T-cell (primary cell): ENCODE data around the gene GABRD. TPM values are rescaled to one million over a fixed set of nuclear protein-coding genes. Genes with fewer than 3 reads are reported as not detected.

Source experiments
- ATAC-seq, 4 experiments: fragments of 200-7000 bp in 3 of 4; fragments of 150-1000 bp in 1 of 4; cut with Tn5 transposase; replicated peaks in 1 of 4; 1 replicate in 3 of 4; 2 replicates in 1 of 4; pipeline ENCODE4 v1.10.0; 2021; ENCODE audit warnings: moderate library complexity in 3 of 4, mild to moderate bottlenecking in 2 of 4, moderate number of reproducible peaks in 1 of 4
- CTCF ChIA-PET, 2 donors: fragments of 300-600 bp; sonication (Branson Sonifier 250); formaldehyde crosslinking; loops; one replicate each; lab custom pipeline; 2022; ENCODE audit warnings: antibody characterized with exemption in 2 of 2; lab: Charles Lee
- POLR2A ChIA-PET, 2 donors: fragments of 300-600 bp; sonication (Branson Sonifier 250); formaldehyde crosslinking; loops; one replicate each; lab custom pipeline; 2022; ENCODE audit warnings: antibody characterized with exemption in 2 of 2; lab: Charles Lee
- DNase-seq, 35 experiments: peaks; one replicate each; pipeline versions ENCODE4 v3.0.0 to v3.0.0-alpha.2; 2013 to 2023
- H3K27ac ChIP-seq: one replicate; pipeline ENCODE4 v1.5.1; 2013; ENCODE audit warnings: low read length
- H3K27me3 ChIP-seq, 2 experiments: replicated peaks in 1 of 2; 1 replicate in 1 of 2; 2 replicates in 1 of 2; pipeline versions ENCODE4 v1.6.1 to v1.7.0; 2013; ENCODE audit warnings: low read length in 1 of 2, mixed read lengths in 1 of 2; ENCODE audit not compliant: control insufficient read depth in 2 of 2, insufficient read depth in 2 of 2; ENCODE audit errors: extremely low read depth in 1 of 2
- H3K36me3 ChIP-seq, 2 donors: 1 replicate in 1 of 2; 2 replicates in 1 of 2; pipeline versions ENCODE4 v1.6.1 to v1.7.0; 2013; ENCODE audit warnings: low read length in 1 of 2; ENCODE audit not compliant: control insufficient read depth in 2 of 2, insufficient read depth in 1 of 2; ENCODE audit errors: extremely low read depth in 1 of 2
- H3K4me1 ChIP-seq, 2 experiments: 1 replicate in 1 of 2; 2 replicates in 1 of 2; pipeline versions ENCODE4 v1.6.1 to v1.7.0; 2013; ENCODE audit warnings: low read length in 2 of 2, mixed read lengths in 1 of 2; ENCODE audit not compliant: insufficient read depth in 2 of 2, control insufficient read depth in 1 of 2; ENCODE audit errors: extremely low read depth in 1 of 2
- H3K4me3 ChIP-seq, 2 donors: 1 replicate in 1 of 2; 2 replicates in 1 of 2; pipeline versions ENCODE4 v1.5.1 to v1.7.0; 2013; ENCODE audit warnings: mild to moderate bottlenecking in 2 of 2, low read length in 1 of 2, moderate library complexity in 1 of 2; ENCODE audit not compliant: control insufficient read depth in 1 of 2; ENCODE audit errors: extremely low read depth in 1 of 2
- H3K9me3 ChIP-seq: 2 replicates; pipeline ENCODE4 v1.7.0; 2013
- H3K27ac Mint-ChIP-seq, 2 donors: one replicate each; pipeline ENCODE4 v1.8.0; 2020 to 2021; ENCODE audit warnings: mild to moderate bottlenecking in 2 of 2, mixed read lengths in 2 of 2
- H3K27me3 Mint-ChIP-seq, 2 donors: one replicate each; pipeline ENCODE4 v1.8.0; 2021 to 2022; ENCODE audit warnings: mixed read lengths in 2 of 2
- H3K36me3 Mint-ChIP-seq: one replicate; pipeline ENCODE4 v1.8.0; 2021; ENCODE audit warnings: mixed read lengths
- H3K4me1 Mint-ChIP-seq, 3 donors: one replicate each; pipeline ENCODE4 v1.8.0; 2020 to 2022; ENCODE audit warnings: mixed read lengths in 3 of 3, mild to moderate bottlenecking in 1 of 3
- H3K4me3 Mint-ChIP-seq, 3 donors: one replicate each; pipeline ENCODE4 v1.8.0; 2020 to 2022; ENCODE audit warnings: mild to moderate bottlenecking in 3 of 3, mixed read lengths in 3 of 3, moderate library complexity in 3 of 3
- H3K9me3 Mint-ChIP-seq, 3 donors: one replicate each; pipeline ENCODE4 v1.8.0; 2020 to 2022; ENCODE audit warnings: mixed read lengths in 3 of 3
- WGBS: methylation state at CpG from one replicate; pipeline ENCODE4 v1.1.5; 2013; ENCODE audit warnings: missing lambda C conversion rate; ENCODE audit not compliant: insufficient coverage; 5-methylcytosine and 5-hydroxymethylcytosine counted together
- total RNA-seq, 35 experiments: library from RNA in 6 of 35; stranded (reverse) in 6 of 35; fragments of 120-200 nt in 1 of 35; gene quantifications; one replicate each; pipeline versions ENCODE4 v1.2.1 to v1.2.4 and lab custom pipeline; 2013 to 2026

GABRD gene
- total RNA-seq, 5 donors from 2014 or later (not counting 1 experiment from before 2014, with no cell fraction given), result 1.1 TPM; not detected in 4

DNA sequence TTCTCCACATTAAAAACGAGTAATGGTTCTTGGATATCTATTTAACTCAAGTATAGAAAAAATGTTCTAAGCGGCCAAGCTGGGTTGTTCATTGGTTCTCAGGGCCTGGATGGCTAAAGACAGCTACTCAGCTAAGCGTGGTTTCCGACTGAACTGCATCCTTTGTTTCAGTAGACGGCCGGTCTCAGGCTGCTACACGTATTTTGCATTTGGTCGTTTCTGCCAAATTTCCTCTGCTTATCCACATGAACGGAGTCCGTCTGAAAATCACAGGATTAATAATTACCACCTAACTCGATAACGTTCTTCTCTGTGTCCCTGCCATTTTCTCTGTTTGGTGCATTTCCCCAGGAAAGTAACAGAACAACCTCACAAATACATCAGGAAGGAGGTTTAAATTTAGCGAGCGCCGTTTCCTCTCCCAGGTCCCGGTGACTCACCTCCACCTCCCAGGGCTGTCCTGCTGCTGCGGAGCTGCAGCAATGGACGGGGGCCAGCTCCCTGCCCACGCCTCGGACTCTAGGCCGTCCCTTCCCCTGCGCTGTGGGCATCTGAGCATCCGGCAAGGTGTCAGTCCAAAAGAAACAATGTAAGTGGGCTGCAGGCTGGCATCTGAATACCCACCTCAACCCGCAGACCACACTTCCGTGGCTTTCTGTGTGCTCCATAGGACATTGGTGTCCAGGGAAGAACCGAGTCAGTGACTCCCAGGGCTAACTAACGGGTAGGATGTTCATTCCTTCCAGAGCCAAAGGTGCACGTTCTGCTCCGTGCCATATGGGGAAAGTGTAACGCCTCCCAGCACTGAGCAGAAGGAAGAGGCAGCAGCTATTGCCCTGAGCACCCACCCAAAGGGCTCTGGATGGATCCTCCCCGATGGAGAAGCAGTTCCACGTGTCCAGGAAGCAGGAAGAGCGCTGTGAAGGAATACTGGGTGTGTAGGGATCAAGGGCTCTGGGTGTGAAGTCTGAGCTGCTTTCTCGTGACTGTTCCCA lies 4.1 kb upstream of the GABRD start:
- peaks cover 0 to 12% of the 10 kb centered on the region in 2 experiments for H3K4me1 ChIP-seq
- 58% methylated on average over 28 of the region's 34 CpGs for WGBS
- H3K36me3 ChIP-seq, result no peaks in the 10 kb centered on the region
- no peak overlapping the region for H3K27ac Mint-ChIP-seq
- H3K4me1 Mint-ChIP-seq, result peaks cover 5 to 13% (median 6%) of the 10 kb centered on the region in 3 donors
- no peaks in the 10 kb centered on the region for H3K9me3 ChIP-seq
- no peak for DNase-seq
- H3K27me3 ChIP-seq, result peaks cover 2 to 52% of the 10 kb centered on the region in 2 experiments
- no peak overlapping the region for H3K27ac ChIP-seq
- H3K9me3 Mint-ChIP-seq, result no peaks in the 10 kb centered on the region
- H3K27me3 Mint-ChIP-seq, result peaks cover 34 to 51% of the 10 kb centered on the region in 2 donors
- H3K4me3 Mint-ChIP-seq, result no peak overlapping the region
- ChIA-PET POLR2A (no interaction called here), CTCF (no interaction called here)
- no peak overlapping the region for H3K4me3 ChIP-seq
- ATAC-seq, result no peak
- H3K36me3 Mint-ChIP-seq, result no peaks in the 10 kb centered on the region

DNA sequence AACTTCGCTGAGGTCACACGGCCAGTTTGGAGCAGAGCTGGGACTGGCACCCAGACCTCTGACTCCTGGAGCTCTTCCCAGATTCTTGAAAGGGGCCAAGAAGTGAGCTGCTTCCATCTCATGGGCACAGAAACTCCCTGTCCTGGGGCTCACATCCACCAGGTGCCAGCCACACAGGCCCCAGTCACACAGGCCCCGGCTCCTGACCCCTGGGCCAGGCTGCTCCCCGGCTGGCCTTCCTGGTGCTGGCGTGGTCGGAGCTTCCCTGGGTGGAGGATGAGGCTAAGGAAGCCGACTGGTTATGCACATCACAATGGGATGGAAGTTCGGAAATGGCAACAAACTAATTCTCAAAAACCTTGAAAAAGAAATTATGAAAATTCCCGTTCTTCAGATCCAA lies 3.0 kb upstream of the GABRD start:
- Mint-ChIP-seq H3K27me3 (peaks cover 41 to 62% of the 10 kb centered on the region in 2 donors), H3K9me3 (no peaks in the 10 kb centered on the region), H3K36me3 (no peaks in the 10 kb centered on the region), H3K4me3 (no peak overlapping the region), H3K4me1 (peaks cover 5 to 17% (median 10%) of the 10 kb centered on the region in 3 donors), H3K27ac (no peak overlapping the region)
- ATAC-seq, result no peak
- Histone ChIP-seq H3K27me3 (peaks cover 2 to 63% of the 10 kb centered on the region in 2 experiments), H3K27ac (no peak overlapping the region), H3K36me3 (no peaks in the 10 kb centered on the region), H3K9me3 (no peaks in the 10 kb centered on the region), H3K4me1 (peaks cover 0 to 18% of the 10 kb centered on the region in 2 experiments), H3K4me3 (no peak overlapping the region)
- ChIA-PET POLR2A (no interaction called here), CTCF (no interaction called here)
- DNase-seq, result no peak
- WGBS, result 76% methylated on average over 5 of the region's 9 CpGs

DNA sequence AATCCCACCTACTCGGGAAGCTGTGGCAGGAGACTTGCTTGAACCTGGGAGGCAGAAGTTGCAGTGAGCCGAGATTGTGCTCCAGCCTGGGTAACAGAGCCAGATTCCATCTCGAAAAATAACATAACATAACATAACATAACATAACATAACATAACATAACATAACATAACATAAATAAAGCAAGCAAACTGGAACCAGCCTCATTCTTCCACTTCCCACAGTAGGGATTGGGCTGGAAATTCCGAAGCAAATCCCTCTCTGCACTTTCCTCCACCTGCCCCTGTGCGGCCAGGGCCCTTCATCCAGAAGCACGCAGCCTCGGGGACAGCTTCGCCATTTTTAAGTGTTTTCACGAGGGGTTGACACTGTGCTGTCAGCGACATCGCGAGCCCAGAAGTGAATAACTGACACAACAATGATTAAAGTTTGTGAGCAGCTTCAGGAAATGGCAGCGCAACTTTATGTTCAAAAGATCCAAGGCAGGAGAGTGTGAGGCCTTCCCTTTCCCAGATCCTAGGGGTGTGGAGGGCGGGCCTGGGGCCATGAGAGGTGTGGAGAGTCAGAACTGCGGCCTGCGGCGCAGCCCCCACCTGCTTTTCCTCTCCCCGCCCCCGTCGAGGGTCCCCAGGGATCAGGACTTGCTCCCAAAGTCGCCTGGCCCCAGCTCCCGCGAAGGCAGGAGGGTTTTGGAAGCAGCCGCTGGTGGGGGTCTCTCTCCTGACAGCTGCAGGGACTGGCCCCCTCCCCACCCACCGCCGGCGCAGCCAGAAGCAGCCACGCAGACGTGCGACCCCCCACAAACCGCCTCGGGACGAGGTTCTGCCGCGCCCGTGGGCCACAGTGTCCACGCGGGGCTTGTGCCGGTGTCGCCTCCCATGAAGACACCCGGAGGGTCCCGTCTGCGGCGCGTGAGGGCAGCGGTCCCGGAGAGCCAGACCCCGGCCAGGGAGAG lies 651 bp upstream of the GABRD start:
- Mint-ChIP-seq H3K4me1 (peaks cover 5 to 17% (median 11%) of the 10 kb centered on the region in 3 donors), H3K9me3 (no peaks in the 10 kb centered on the region), H3K4me3 (peak overlapping the region; percentile 58 to 83 (median 76)), H3K27me3 (peaks cover 55 to 84% of the 10 kb centered on the region in 2 donors), H3K27ac (no peak overlapping the region), H3K36me3 (no peaks in the 10 kb centered on the region)
- CTCF ChIA-PET, result no interaction called here
- H3K27ac ChIP-seq, result no peak overlapping the region
- peaks cover 2 to 86% of the 10 kb centered on the region in 2 experiments for H3K27me3 ChIP-seq
- ATAC-seq (no peak), DNase-seq (no peak)
- H3K4me3 ChIP-seq, result no peak overlapping the region
- WGBS, result 15% methylated on average over 31 of the region's 48 CpGs
- POLR2A ChIA-PET, result no interaction called here
- no peaks in the 10 kb centered on the region for H3K36me3 ChIP-seq
- H3K9me3 ChIP-seq, result no peaks in the 10 kb centered on the region
- H3K4me1 ChIP-seq, result peaks cover 0 to 18% of the 10 kb centered on the region in 2 experiments

DNA sequence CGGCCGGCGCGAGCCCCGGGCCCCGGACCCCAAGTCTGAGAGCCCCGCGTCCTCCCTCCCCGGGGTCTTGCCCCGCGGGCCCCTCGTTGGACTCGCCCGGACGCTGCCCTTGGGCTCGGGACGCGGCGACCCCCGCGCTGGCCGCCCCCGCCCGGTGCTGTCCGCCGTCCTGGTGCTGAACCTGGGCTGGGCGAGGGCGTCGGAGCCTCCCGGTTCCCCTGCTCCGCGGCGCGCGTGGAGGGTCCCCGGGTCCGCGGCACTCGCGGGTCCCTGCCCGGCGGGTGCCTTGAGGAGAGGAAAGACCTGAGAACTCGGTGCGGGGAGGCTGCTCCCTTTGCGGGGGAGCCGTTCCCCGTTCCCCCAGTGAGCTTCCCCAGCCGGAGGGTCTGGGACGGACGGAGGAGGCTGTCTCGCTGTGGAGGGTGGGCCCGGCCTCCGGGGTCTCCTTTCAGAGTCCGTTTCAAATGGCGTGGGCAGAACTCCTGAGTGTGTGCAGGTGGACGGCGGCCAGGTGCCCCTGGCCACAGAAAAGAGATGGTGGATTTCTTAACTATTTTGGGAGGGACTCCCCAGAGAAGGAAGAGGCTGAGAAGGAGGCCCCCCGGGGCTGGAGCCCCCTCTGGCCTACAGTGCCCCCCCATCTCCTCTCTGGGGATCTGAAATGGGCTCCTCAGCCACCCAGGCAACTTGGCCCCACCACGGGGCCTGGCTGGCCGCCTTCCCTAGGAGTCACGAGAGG lies 595 bp downstream of the GABRD start:
- no peaks in the 10 kb centered on the region for H3K36me3 Mint-ChIP-seq
- Histone ChIP-seq H3K4me1 (peaks cover 0 to 18% of the 10 kb centered on the region in 2 experiments), H3K27ac (no peak overlapping the region), H3K36me3 (no peaks in the 10 kb centered on the region), H3K4me3 (no peak overlapping the region), H3K27me3 (peaks cover 2 to 88% of the 10 kb centered on the region in 2 experiments), H3K9me3 (no peaks in the 10 kb centered on the region)
- H3K4me1 Mint-ChIP-seq, result peaks cover 5 to 17% (median 11%) of the 10 kb centered on the region in 3 donors
- peak in 1 of 35 experiments; percentile 18 for DNase-seq
- ChIA-PET POLR2A (no interaction called here), CTCF (no interaction called here)
- no peaks in the 10 kb centered on the region for H3K9me3 Mint-ChIP-seq
- WGBS, result 18% methylated on average over 56 of the region's 61 CpGs
- H3K4me3 Mint-ChIP-seq, result peak overlapping the region in 1 of 3 donors; percentile 19
- H3K27me3 Mint-ChIP-seq, result peaks cover 50 to 84% of the 10 kb centered on the region in 2 donors
- H3K27ac Mint-ChIP-seq, result no peak overlapping the region
- ATAC-seq, result peak in 3 of 4 experiments; percentile 38 to 64 (median 46)

DNA sequence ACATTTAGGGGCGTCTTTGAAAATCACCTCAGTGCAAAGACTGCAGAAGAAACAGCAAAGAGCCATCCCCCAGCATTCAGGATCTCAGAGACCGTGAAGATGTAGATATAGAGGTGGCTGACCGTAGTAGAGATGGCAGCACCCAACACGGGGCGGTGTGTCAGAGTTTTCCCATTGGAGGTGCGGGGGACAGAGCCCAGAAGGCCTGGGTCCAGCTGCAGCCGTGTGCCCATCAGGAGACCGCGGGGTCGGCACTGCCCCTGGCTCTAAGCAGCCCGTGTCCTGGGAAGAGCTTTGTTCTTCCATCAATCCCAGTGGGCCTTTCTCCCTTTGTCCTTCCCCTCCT lies 1.1 kb downstream of the GABRD start:
- no peaks in the 10 kb centered on the region for H3K36me3 Mint-ChIP-seq
- H3K9me3 Mint-ChIP-seq, result no peaks in the 10 kb centered on the region
- H3K9me3 ChIP-seq, result no peaks in the 10 kb centered on the region
- peak overlapping the region in 1 of 3 donors; percentile 57 for H3K4me3 Mint-ChIP-seq
- H3K4me3 ChIP-seq, result no peak overlapping the region
- H3K27ac Mint-ChIP-seq, result no peak overlapping the region
- POLR2A ChIA-PET, result no interaction called here
- no peak for ATAC-seq
- CTCF ChIA-PET, result no interaction called here
- peaks cover 5 to 17% (median 11%) of the 10 kb centered on the region in 3 donors for H3K4me1 Mint-ChIP-seq
- H3K27ac ChIP-seq, result no peak overlapping the region
- H3K4me1 ChIP-seq, result peaks cover 0 to 22% of the 10 kb centered on the region in 2 experiments
- peaks cover 45 to 79% of the 10 kb centered on the region in 2 donors for H3K27me3 Mint-ChIP-seq
- DNase-seq, result no peak
- peaks cover 2 to 88% of the 10 kb centered on the region in 2 experiments for H3K27me3 ChIP-seq
- WGBS, result 85% methylated on average over 6 of the region's 11 CpGs
- H3K36me3 ChIP-seq, result no peaks in the 10 kb centered on the region
